Posterior cingulate gyrus (tissue), 11 donors: Measurements from ENCODE around the gene NDUFAF8.

ENCODE experiments used
- DNase-seq, 10 donors: peaks; one replicate each; pipeline versions ENCODE4 v3.0.0 to v3.0.0-alpha.2; 2020 to 2021; ENCODE audit warnings: mixed read lengths in 3 of 10
- intact Hi-C: fragments of 100-400 bp; cut with DNase I; formaldehyde crosslinking; loops from one replicate; pipeline ENCODE4 v1.15.1; 2023

NDUFAF8 gene

GRCh38 chr17:81200201-81200600 lies 38.9 kb upstream of the NDUFAF8 start:
- intact Hi-C loops: loop anchor here (1.0 kb wide), 1 partner anchor 58 kb away; no protein-coding TSS in a partner anchor
- no peak for DNase-seq

GRCh38 chr17:81200695-81201580 lies 38.2 kb upstream of the NDUFAF8 start:
- peak in 8 of 10 donors; percentile 37 to 94 (median 57) for DNase-seq
- intact Hi-C loops: loop anchor here (1.0 kb wide), 1 partner anchor 59 kb away; no protein-coding TSS in a partner anchor

- no peak for DNase-seq
- intact Hi-C loops: no loop called here
These were observed 36.8 kb upstream of the NDUFAF8 start for GRCh38 chr17:81202318-81202717.

GRCh38 chr17:81203136-81203535 lies 36.0 kb upstream of the NDUFAF8 start:
- intact Hi-C loops: no loop called here
- peak in 1 of 10 donors; percentile 81 for DNase-seq

- intact Hi-C loops: no loop called here
These were observed 34.5 kb upstream of the NDUFAF8 start for GRCh38 chr17:81204578-81204977.

GRCh38 chr17:81206166-81206565 lies 33.0 kb upstream of the NDUFAF8 start:
- intact Hi-C loops: no loop called here
- DNase-seq: peak in 1 of 10 donors; percentile 19

More at GRCh38 chr17:81204578-81204977, 34.5 kb upstream of the NDUFAF8 start:
- DNase-seq: peak in 1 of 10 donors; percentile 75

GRCh38 chr17:81206657-81207056 lies 32.5 kb upstream of the NDUFAF8 start:
- peak in 1 of 10 donors; percentile 67 for DNase-seq
- intact Hi-C loops: no loop called here

- intact Hi-C loops: no loop called here
- DNase-seq: peak in 1 of 10 donors; percentile 81
These were observed 31.2 kb upstream of the NDUFAF8 start for GRCh38 chr17:81207610-81208581.

- peak in 1 of 10 donors; percentile 71 for DNase-seq
- intact Hi-C loops: no loop called here
These were observed 30.5 kb upstream of the NDUFAF8 start for GRCh38 chr17:81208651-81209050.

GRCh38 chr17:81209141-81209540 lies 30.0 kb upstream of the NDUFAF8 start:
- DNase-seq: peak in 1 of 10 donors; percentile 38
- intact Hi-C loops: no loop called here

GRCh38 chr17:81210466-81210865 lies 28.7 kb upstream of the NDUFAF8 start:
- DNase-seq: peak in 1 of 10 donors; percentile 24
- intact Hi-C loops: no loop called here

- peak in 1 of 10 donors; percentile 70 for DNase-seq
- intact Hi-C loops: no loop called here
These were observed 28.2 kb upstream of the NDUFAF8 start for GRCh38 chr17:81210868-81211267.

GRCh38 chr17:81212365-81212764 lies 26.8 kb upstream of the NDUFAF8 start:
- peak in 1 of 10 donors; percentile 58 for DNase-seq
- intact Hi-C loops: no loop called here

- intact Hi-C loops: no loop called here
- DNase-seq: no peak
These were observed 25.1 kb upstream of the NDUFAF8 start for GRCh38 chr17:81213978-81214377.

GRCh38 chr17:81217491-81217890 lies 21.6 kb upstream of the NDUFAF8 start:
- peak in 1 of 10 donors; percentile 77 for DNase-seq
- intact Hi-C loops: no loop called here

- DNase-seq: peak in 1 of 10 donors; percentile 66
- intact Hi-C loops: no loop called here
These were observed 20.7 kb upstream of the NDUFAF8 start for GRCh38 chr17:81218459-81218858.

- intact Hi-C loops: no loop called here
- DNase-seq: peak in 1 of 10 donors; percentile 68
These were observed 20.1 kb upstream of the NDUFAF8 start for GRCh38 chr17:81218991-81219390.

- intact Hi-C loops: no loop called here
- peak in 1 of 10 donors; percentile 84 for DNase-seq
These were observed 19.5 kb upstream of the NDUFAF8 start for GRCh38 chr17:81219476-81220180.

- no peak for DNase-seq
- intact Hi-C loops: no loop called here
These were observed 17.7 kb upstream of the NDUFAF8 start for GRCh38 chr17:81221371-81221841.
